Measurements from ENCODE around the gene TMEM131. TPM values are rescaled to one million over a fixed set of nuclear protein-coding genes. Genes with fewer than 3 reads are reported as not detected.
"Not testable (repeated sequence)": the region's sequence is repeated elsewhere in the genome, so short reads cannot be mapped to it uniquely, and the experiment has no call there.

TMEM131 gene
- polyA plus RNA-seq, 3 donors, result 43.6 to 50.6 (median 48.2) TPM

GRCh38 chr2:97724501-97724900 lies 271.2 kb downstream of the TMEM131 start:
- DNase-seq, result no peak

- DNase-seq, result no peak
These were observed 271.7 kb downstream of the TMEM131 start for GRCh38 chr2:97724073-97724410.

DNA sequence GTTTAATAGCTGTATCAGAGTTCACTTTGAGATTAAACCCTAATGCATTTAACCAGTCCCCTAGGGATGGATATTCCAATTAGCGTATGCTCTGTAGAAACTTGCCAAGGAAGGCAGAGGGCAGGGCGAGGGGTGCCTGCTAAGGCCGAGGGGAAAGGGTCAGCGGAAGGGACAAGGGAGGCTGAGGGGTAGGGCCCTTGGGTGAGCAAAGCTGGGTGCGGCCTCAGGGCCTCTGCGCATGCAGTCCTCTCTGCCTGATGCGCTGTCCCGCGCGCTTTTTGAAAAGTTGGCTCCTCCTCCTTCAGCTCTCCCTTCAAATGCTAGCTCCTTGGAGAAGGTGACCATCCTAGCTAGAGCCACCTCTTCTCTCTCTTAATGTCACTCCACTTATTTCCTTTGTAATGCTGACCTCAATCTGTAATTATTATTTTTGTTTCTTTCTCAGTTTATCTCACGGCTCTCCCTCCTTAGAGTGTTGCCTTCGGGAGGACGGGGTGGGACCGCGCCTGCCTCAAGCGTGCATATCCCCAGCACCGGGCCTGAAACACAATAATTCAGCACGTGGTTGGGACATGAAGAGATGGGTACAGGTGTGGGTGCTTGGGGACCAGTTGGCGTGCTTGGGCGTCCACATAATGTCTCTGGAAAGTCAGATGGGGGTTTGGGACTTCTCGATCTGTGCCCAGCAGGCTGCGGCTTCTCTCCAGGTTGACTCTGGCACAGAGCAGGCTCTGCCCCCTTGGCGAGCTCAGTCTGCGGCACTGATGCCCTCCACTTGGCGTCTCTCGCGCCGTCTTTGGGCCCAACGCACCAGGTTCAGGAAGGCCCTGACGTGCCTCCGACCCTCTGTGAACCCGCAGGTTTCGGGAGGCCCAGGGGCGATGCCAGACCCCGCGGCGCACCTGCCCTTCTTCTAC lies 272.3 kb downstream of the TMEM131 start:
- DNase-seq, result no peak

GRCh38 chr2:97722227-97722626 lies 273.5 kb downstream of the TMEM131 start:
- DNase-seq, result no peak

DNA sequence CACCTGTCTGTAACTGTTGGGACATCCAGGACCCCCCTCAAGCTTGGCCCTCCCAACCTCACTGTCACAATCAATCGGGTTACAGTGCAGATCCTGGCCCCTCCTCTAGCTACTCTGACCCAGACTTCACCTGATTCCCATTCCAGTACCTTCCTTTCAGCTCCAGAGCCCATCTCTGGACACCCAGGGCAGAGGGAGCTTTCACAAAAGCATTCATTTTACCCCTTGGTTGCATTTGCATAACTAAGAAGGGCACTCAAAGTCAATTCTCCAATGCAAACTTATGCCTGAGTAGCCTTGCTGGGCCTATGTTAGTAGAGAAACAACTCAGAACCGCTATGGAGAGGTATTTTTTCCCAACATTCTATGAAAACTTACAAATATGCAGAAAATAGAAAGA lies 275.0 kb downstream of the TMEM131 start:
- DNase-seq, result no peak

DNA sequence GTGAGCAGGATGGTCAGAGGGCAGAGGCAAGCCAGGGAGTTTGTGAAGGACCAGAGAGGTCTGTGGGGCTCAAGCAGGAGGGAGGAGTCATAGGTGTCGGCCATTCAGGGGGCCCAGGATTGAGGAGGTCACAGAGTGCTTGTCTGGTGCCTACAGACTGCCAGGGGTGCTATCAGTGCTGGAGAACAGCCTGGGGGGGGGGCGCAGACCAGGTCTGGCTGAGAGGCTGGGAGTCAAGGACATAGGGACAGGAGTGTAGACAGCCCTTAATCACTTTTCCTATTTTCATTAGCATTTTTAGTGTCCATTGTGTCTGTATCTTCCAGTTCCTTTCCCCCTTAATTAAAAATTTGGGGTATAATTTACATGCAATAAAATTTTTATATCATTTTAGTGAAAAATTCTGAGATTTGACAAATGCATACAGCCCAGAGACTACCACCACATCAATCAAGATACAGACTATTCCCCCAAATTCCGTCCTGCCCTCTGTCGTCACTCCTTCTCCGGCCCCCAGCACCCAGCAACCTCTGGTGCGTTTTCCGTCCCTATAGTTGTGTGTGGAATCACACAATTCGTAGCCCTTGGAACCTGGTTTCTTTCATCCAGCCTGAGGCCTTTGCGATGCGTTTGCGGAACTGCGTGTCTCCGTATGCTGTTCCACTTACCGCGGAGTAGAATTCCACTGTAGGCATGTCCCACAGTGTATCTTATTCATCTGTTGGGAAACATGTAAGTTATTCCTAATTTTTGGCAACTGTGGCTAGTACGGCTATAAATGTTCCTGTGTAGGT lies 276.2 kb downstream of the TMEM131 start:
- no peak for DNase-seq

DNA sequence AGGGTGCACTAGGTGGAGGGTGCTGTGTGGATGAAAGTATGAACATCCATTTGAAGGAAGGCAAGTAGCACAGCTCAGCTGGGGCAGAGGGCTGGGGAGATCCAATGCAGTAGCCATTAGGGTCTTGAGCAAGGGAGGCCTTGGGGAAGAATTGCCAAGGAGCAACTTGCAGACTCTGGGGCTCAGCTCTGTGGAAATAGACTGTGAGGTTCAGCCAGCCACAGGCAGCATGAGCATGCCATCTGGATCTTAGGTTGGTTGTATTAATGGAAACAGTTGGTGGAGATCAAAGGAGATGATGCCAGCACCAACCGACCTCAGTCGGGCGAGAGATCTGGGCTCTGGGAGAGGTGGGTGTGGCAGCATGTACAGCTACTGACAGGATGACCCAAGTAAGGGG lies 276.8 kb downstream of the TMEM131 start:
- DNase-seq, result no peak

- no peak for DNase-seq
These were observed 277.5 kb downstream of the TMEM131 start for GRCh38 chr2:97718051-97718882.

- peak; percentile 41 for DNase-seq
These were observed 278.1 kb downstream of the TMEM131 start for GRCh38 chr2:97717613-97717995.

GRCh38 chr2:97716695-97717612 lies 278.8 kb downstream of the TMEM131 start:
- no peak for DNase-seq

GRCh38 chr2:97715951-97716694 lies 279.6 kb downstream of the TMEM131 start:
- DNase-seq, result no peak

DNA sequence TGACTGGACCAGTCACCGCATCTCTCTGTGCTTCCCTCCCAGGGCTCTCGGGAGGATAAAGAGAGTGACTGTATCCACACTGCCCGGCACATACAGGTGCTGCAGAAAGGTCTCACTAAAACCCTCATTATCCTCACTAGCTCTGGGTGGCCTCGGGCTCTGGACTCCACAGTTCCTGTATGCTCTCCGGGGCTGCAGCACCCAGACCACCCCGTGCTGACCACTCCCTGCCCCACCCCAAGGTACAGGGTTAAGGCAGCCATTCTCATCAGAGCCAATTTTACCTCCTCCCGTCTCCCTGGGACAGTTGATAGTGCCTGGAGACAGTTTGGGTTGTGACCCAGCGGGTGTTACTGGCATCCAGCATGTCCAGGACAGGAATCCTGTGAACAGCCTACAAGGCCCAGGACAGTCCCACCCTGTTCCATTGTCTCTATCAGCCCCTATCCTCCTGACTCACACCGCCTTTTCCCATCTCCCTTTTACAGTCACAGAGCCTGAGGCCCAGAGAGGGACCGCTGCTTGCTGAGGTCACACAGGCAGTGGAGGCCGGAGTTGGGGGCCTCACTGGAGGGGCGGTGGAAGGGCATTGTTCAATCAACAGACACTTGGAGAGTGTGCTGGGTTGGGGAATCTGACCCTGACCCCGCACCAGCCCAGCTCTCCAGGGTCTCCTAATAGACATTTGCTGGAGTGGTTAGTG lies 280.6 kb downstream of the TMEM131 start:
- no peak for DNase-seq

DNA sequence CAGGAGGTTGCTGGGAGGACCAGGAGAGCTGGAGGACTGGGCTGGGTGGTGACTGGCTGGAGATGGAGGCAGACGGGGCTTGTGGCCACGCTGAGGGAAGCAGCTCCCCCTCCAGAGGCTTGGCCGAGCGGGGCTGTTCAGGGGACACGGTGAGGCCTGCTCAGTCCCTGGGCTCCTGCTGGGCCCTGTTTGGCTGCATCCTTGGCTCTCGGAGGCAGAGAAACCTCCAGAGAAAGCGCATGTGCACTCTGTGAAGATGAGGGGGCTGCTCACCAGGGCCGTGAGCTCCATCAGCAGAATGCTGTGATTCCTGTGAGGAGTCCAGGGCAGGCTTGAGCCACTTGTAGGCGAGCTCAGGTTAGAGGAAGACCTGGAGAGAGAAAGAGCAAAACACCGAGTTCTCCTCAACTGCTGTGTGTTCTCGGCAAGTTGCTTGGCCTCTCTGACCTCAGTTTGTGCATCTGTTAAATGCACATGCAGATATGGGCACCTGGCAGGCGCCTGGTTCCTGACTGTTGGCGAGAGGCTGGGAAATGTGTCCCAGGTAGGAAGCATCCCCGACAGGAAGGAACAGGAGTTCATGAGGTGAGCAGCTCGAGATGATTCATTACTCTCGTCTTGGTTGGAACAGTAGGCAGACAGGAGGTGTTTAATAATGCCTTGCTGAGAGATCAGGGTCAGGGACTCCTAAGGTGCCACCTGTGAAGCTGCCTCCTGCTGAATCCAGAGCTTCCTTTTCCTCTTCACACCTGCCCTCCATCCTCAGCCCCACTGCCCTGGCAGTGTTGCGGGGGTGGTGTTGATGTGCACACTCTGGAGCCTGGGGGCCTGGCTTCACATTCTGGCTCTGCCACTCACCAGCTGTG lies 281.4 kb downstream of the TMEM131 start:
- no peak for DNase-seq

DNA sequence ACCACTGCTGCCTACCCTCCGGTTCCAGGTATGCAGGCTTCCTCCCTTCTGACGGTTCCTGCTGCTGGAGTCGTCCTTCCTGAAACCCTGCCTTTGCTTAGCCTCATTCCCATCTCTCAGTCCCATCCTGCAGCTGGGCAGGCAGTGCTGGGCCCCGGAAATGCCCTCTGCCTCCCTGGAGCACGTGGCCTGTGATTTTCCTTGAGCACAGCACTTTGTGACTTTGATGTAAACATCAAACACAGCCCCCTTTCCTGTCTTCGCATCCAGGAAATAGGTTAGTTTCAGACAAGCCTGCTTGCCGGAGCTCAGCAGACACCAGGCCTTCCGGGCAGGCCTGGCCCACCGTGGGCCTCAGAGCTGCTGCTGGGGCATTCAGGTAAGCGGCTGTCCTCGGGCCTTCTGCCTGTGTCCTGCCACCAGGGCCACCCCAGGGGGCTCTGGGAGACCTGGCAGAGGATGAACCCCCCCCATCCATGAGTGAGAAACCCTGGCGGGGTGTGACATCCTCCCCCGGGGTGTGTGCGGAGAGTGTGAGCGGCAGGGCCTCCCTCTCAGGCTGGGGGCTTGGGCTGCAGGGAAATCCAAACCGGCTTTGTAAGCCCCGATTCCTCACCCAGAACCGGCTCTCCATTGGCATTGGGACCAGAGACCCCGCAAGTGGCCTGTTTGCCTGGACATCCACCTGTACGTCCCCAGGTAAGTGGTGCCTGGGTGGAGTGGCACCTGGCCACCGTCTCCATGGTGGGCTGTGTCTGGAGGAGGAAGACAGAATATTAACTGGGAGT lies 282.3 kb downstream of the TMEM131 start, which contains the start of gene ZAP70:
ZAP70 (plus strand) TSS at position 281 of the 788 bp plus-strand sequence. CDS start 10,461 bp downstream, outside the sequence.
- no peak for DNase-seq

DNA sequence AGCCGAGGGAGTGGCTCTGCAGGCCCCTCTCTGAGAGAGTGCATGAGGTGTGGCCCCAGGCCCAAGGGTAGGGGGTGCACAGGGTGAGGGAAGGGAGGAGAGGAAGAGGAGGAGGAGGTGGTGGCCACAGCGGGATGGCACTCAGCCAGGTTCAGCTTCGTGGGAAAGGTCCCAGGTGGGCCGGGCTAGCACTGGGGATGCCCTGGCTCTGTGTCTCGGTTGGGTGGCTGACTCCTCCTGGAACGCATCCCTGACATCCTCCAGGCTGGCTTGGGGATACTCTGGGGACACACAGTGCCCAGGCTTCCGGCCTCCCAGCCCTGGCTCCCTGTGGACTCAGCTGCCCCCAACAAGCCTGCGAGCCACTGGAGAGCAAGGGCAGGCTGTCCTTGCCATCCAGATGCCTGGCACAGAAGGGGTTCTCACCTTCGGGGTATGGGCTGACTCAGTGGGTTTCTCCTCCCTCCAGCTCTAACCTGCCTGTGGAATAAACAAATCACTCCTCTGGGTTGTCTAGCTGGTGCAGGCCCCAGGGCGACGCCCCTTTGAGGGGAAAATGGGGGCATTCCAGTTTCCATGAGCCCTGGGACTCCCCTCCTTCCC lies 283.0 kb downstream of the TMEM131 start:
- DNase-seq, result no peak

GRCh38 chr2:97712175-97712574 lies 283.6 kb downstream of the TMEM131 start:
- DNase-seq, result not testable (repeated sequence)

DNA sequence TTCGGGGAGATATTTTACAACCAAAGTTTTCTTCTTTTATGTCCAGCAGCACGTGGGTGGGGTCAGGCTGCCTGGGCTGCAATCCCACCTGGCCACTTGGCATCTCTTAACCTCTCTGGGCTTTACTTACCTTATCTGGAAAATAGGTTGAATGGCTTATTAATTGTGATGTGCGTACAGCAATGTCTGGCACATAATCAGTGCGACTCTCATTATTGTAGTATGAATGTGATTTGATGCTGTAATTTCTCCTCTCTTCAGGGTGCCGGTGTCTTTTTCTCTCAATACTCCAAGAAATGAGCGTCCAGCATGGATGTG lies 284.4 kb downstream of the TMEM131 start:
- no peak for DNase-seq

All from renal pelvis (tissue), 4 donors.